HG03039 (cell line): ENCODE data around the gene ITLN1.
"Not testable (repeated sequence)": the region's sequence is repeated elsewhere in the genome, so short reads cannot be mapped to it uniquely, and the experiment has no call there.

Experiments
- ATAC-seq: cut with Tn5 transposase; IDR thresholded peaks from one replicate; pipeline ENCODE4 v1.9.1; 2021; ENCODE audit warnings: mild to moderate bottlenecking, moderate library complexity; ENCODE audit not compliant: unreplicated experiment

ITLN1 gene

DNA sequence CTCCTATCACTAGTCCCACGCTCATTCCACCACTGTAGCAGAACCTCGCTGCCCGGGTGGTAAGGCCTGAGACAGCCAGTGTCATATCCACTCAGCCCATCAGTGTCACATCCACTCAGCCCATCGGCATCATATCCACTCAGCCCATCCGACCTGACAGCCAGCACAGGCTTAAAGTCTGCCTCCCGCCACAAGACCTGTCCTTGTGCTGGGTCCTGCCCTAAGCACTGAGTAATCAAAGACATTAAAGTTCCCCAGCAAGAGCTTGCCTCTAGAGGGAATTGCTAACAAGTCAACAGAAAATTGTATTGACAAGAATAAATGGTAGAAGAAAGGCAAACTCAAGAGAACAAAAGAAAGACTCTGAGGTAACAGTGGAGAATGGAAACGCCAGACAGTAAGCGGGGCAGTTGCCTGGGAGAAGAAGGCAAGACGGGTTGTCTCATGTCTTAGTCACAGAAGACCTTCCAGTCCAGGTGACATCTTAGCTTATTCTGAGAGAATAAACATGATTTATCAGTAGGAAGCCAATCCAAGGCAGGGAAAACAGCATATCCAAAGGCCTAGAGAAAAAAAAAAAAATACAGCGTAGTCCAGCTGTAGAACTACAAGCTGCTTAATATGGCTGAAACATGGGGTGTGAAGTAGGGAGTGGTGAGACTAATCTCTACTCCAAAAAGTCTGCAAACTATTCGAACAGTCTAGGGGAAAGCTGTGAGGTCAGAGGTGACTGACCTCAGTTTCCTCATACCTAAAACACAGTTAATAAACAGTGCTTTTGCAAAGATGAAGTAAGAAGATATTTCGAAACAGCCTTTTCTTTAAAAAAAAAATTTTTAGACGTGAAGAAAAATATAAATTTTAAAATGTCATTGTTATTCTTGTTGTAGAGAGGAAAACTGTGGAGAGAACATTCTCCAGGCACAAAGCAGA lies 1.1 kb downstream of the ITLN1 start:
- no peak for ATAC-seq

DNA sequence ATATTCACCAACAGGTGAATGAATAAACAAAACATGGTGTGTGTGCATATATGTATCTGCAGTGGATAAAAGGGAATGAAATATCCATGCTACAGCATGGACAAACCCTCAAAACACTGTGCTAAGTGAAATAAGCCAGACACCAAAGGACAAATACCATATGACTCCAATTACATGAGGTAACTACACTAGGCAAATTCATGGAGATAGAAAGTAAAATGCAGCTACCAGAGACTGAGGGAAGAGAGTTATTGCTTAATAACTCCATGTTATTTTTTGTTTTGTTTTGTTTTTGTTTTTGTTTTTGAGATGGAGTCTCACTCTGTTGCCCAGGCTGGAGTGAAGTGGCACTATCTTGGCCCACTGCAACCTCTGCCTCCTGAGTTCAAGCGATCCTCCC lies 2.4 kb downstream of the ITLN1 start:
- ATAC-seq: no peak

DNA sequence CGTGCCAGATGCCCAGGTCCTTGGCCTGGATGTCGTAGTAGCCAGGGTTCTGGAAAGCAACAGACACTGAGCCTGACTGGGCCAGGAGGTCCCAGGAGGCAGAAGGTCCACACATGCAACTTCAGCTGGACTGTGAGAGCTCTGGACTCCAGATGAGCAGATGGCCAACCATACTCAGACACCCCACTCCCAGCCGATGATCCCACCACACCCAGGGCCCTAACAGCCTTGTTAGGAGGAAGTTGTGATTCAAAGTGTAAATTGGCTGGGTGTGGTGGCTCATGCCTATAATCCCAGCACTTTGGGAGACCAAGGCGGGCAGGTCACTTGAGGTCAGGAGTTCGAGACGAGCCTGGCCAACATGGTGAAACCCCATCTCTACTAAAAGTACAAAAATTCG lies 3.7 kb downstream of the ITLN1 start:
- ATAC-seq: not testable (repeated sequence)

DNA sequence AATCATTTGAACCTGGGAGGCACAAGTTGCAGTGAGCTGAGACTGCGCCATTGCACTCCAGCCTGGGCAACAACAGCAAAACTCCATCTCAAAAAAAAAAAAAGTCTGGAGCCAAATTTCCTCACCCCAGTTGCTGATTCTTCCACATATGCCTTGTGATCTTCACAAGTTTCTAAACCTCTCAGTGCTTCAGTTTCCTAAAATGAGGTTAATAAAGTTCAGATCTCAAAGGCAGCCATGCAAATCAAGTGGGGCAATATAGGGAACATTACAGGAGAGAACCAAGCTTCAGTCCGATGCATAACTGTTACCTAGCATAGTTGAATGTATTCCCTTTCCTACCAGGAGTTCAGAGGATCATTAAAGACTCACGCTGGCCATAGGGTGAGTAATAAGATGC lies 4.8 kb downstream of the ITLN1 start:
- no peak for ATAC-seq

DNA sequence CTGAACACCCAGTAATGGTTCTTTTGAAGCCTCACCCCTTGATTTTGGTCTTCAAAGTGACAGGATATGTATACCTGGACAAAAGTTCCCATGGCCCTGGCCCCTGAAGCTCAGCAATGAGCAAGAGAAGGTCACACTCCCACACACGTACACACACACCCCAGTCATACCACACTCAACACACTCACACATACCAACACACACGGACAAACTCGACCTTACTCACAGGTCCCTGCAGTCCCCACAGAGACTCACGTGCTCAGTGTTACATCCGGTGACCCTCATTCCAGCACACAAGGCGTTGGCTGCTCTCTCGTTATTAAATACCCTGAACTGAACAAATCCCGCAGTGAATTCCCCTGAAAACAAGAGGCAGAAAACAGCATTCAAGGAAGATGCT lies 5.9 kb downstream of the ITLN1 start:
- ATAC-seq: no peak

DNA sequence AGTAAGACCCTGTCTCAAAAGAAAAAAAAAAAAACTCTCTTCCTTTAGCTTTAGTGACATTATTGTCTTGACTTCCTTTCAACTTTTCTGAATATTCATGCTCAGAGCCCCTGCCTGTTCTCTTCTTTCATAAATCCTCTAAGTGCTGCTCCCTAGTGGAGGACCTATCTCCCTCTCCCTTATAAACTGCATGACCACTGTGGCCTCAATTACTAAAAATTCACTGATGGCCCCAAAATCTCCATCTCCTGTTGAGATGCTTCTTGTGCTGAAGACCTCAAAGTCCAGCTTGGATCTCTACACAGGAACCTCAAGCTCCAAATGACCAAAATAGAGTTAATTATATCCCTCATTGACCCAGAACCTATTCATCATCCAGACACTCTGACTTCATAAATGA lies 7.8 kb downstream of the ITLN1 start:
- no peak for ATAC-seq

DNA sequence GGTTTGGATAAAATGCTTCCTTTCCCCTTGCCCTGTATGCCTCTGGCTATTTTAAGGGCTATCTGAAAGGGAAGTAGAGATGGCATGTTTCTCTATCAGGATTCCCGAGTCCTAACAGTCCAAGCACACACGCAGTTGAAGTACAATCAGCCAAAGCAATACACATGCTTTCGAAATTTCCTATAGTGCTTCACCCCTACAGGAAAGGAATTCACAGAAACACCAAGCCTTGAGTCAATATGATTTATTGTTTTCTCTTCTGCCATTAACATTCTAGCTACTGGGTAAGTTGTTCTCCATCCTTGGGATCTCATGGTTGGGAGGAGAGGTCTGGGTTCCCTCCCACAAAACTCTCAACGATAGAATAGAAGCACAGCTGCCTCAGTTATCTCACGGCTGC lies 8.7 kb downstream of the ITLN1 start:
- ATAC-seq: no peak

DNA sequence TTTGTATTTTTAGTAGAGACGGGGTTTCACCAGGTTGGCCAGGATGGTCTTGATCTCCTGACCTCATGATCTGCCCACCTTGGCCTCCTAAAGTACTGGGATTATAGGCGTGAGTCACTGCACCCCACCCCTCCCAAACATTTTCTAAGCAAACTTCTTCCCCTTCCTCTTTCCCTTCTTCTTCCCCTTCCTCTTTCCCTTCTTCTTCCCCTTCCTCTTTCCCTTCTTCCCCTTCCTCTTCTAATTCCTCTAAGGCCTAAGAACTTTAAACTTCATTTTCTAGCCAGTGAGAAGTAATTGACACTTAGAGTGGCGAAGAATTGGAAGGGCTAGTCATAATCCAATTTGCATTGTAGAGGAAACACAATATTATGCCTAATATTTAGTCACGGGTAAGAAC lies 9.4 kb downstream of the ITLN1 start:
- not testable (repeated sequence) for ATAC-seq

DNA sequence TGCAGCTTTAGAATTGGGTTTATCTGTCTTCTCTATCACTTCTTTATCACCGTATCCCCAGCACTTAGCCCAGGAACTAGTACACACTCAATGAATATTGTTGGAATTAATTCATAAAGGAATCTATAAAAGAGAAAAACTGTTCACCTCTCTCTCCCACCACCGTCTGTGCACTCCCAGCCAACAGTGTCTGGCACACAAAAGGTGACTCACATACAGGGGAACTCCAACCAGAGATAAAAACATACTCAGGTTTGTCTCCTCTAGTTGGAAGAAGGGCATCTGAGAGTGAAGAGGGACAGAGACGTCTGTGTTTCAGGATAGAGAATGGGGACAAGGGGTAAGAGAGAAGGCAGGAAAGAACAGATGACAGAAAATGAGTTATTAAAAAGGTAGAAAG lies 10.0 kb downstream of the ITLN1 start:
- ATAC-seq: no peak

DNA sequence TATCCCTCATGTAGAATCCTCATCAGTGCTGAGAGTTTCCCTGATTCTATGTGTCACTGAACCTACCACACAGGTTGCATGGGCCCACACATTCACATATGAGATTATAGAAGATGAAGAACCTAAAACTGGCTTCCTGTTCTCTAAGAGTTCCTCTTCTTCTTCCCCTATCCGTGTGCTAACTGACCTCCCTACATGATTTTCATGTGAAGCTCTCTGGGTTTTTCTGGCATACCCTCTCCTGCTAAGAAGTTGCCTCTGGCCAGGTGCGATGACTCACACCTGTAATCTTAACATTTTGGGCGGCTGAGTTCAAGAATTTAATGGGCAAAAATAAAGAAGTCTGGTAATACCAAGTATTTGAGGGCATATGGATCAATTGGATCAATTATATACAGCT lies 16.8 kb downstream of the ITLN1 start:
- ATAC-seq: no peak

DNA sequence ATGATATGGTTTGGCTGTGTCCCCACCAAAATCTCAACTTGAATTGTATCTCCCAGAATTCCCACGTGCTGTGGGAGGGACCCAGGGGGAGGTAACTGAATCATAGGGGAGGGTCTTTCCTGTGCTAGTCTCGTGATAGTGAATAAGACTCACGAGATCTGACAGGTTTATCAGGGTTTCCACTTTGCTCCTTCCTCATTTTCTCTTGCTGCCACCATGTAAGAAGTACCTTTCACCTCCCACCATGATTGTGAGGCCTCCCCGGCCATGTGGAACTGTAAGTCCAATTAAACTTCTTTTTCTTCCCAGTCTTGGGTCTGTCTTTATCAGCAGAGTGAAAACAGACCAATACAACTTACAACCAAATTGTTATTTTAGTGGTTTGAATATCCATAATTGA lies 17.3 kb downstream of the ITLN1 start:
- not testable (repeated sequence) for ATAC-seq

DNA sequence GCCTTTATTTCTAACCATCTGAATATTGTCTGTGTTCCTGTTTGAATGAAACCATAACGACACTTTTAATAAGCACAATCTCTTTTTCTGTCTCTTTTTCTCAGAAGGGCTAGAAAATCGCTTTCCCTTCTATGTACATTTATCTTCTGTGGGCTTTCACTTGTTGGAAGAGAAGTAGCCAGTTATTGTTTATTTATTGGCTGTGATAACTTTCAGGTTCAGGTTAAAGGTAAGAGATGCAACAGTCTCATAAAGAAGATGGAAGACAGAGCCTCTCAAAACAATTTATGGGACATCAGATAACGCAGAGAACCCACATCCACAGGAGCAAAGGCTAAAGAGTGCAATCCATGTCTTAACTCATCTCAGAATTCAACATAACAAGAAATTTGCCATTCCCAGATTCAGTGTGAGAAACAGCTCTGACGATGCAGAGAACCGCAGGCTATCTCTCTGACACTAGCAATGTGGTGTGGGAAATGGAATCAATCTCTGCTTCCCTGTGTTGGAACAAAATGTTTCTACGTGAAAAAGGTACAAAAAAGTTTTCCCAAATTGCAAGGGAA lies 18.2 kb downstream of the ITLN1 start:
- no peak for ATAC-seq

DNA sequence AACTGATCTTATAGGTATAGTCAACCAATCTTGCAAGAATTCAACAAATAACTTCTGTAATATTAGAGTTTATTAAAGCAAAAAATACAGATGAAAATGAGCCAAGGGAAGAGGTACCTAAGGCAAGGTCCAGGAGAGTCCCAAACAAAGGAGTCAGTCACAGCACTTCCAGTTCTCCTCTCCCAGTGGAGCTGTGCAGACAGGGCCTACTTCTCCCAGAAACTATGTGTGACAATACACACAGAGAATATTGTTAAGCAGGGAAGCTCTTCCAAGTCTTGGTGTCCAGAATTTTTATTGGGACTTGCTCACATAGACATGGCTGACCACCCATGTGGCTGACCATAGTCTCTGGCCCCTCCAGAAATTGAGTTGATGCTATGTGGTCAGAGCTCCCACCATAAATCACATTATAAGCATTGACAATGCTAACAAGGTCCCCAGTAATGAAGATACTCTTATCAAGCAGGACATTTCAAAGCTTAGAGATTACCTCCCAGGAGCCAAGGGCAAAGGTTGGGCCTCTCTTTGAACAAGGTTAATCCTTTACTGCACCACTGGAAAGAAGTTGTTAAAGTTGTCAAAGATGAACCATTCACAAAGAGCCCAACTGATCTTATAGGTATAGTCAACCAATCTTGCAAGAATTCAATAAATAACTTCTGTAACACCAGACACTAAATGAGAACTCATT lies 18.8 kb downstream of the ITLN1 start:
- ATAC-seq: no peak

DNA sequence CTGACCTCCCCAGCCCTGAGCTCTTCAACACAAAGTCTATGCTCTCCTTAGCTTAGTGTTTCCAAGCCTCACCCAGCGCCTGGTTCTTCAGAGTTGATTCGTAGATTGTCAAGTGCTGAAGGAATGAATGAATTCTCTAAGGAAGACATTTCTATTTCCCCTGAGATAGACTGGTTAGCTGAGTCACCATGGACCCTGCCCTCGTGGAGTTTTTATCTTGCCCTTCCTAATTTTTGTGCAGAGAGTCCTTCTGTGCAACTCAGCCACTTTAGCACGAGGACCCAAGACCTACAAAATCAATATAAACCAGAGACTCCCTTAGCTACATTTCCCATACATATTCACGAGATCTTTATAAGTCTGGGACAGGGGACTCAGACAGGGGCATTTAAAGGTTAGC lies 19.6 kb downstream of the ITLN1 start:
- no peak for ATAC-seq

DNA sequence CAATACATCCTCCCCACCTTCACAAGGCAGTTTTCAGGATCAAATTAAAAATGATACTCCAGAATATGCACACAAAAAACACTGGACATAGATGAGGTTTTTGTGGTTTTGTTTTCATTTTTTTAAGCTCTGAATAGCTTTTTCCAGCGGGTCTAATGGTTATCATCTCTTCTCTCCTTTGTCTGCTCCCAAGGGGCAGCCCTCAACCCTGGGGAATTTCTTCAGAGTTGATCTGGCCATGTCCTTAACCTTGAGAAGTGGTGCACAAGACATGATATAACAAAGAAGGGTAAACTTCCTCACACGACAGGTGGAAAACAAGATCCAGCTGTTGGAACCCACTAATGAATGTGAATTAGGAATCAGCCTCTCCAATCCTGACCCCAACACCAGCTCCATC lies 20.8 kb downstream of the ITLN1 start:
- ATAC-seq: no peak

DNA sequence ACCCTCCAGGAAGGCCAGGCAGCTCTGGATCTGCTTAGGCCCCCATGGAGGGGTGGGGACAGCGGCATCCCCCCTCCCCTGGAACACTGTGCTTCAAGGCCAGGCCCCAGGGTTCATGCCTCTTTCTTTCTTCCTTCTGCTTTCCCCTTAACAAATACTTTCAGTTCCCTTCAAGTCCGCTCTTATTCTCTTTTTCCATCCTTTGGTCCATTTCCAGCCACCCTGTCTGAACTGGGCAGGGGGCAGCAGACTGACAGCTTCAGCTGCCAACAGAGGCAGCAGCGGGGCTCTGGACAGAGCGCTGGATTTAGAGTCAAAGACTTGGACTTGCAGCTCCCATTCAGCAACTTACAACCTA lies 21.2 kb downstream of the ITLN1 start:
- ATAC-seq: no peak

DNA sequence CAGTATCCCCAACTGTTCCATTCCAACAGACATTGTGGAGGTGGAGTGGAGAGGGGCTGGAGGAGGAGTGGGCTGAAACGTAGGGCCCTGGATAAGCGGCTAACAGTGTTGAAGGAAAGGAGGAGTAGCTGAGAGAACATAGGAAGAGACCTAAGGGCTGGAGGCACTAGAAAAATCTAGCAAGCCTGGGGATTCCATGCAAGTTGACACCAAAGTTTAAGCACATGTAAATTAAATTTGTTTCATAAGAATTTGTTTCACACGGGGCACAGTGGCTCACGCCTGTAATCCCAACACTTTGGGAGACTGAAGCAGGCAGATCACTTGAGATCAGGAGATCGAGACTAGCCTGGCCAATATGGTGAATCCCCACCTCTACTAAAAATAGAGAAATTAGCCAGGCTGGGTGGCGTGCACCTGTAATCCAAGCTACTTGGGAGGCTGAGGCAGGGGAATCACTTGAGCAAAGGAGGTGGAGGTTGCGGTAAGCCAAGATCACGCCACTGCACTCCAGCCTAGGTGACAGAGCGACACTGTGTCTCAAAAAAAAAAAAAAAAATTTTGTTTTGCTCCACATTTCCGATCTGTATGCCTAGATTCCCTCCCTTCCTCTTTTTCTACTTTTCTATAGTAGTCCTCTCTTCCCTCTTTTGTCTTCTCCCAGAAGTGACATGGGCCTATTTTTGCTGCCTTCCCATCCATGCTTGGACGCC lies 21.8 kb downstream of the ITLN1 start:
- ATAC-seq: no peak

DNA sequence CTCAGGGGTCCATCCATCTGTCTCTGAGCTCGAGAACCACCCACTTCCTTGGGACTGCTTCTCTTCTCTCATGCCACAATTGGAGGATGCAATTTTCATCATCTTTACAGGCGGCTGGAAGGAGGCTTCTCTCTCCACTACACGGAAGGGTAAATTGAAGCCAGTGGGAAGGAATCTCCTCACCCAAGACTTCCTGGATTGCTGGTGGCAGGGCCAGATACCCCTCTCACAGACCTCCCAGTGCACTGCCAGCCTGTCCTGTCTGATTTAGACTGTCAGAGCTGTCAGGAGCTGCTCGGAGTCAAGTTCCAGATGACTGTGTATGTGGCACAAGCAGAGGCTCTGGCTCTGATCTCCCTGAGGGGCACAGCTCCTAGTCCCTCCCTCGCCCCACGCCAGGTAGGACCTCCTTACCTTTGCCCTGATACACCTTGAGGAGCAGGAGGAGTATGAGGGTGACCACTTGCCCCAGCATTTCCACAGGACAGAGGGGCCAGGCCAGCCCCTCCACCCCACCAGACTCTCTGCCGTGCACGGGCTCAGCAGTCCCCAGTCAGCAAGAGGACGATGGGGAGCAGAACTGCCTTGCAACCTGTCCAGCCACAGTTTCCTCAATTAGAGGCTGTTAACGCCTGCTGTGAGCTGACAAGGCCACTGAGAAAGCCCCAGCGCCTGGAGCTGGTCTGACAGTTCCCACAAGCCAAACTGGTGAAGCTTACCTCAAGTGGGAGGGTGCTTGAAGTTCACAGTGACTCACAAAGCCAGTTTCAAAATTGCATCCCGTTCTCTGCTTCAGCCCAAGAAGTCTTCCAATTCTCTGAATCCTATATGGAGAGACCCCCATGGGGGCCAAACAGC lies 22.5 kb downstream of the ITLN1 start, which contains the start of gene CD244:
CD244 (minus strand) TSS at position 685 of the 858 bp plus-strand sequence; CDS start at position 475, 210 bp downstream.
- peak; percentile 70 for ATAC-seq

DNA sequence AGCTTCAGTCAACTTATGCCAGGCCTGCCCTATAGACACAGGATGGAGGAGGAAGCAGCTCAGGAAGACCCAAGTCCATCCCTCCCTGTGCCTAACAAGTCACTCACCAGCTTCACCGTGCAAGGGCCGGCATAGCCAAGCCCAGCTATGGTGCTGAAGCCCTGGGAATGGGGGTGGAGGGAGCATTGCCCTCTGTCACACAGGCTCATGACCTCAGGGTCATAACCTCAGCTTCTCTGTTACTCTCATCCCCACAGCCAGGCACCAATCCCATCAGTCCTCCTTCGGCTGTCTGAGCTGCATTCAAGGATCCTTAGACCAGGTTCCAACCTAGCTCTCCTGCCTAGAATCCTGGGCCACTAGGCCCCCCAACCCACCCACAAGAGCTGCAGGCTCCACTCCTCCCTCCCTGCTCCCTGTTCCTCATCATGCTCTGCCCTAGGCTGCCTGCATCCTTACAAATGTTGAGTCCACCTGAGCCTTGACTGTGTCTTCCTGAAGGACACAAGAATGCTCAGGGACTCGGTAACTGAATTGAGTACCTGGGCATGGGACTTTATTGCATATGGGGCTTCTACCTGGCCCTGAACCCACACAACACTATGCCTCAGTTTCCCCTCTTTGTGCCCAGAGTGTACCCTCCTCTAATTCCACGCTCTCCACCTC lies 24.0 kb downstream of the ITLN1 start:
- ATAC-seq: no peak

DNA sequence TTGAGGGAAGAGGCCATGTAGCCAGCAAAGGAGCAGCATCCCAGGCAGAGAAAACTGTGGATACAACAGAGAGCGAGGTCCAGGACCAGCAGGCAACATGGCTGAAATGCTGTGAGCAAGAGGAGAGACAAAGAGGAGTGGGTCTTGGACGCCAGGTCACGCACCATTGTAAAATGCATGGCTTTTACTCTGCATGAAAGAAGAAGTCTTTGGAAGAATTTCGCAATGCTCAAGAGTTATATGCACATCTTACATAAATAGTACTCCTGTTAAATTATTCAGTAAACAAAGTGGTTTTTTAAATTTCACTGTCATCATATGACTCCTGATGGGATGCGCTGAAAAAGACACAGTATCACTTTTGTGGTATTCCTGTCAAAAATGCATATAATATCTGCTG lies 25.8 kb downstream of the ITLN1 start:
- no peak for ATAC-seq
